Right hindlimb (tissue), 1 donor: ENCODE results near the gene POFUT2.

Source experiments
- DNase-seq: peaks from one replicate; pipeline ENCODE4 v3.0.0-alpha.2; 2018

Gene POFUT2

DNA sequence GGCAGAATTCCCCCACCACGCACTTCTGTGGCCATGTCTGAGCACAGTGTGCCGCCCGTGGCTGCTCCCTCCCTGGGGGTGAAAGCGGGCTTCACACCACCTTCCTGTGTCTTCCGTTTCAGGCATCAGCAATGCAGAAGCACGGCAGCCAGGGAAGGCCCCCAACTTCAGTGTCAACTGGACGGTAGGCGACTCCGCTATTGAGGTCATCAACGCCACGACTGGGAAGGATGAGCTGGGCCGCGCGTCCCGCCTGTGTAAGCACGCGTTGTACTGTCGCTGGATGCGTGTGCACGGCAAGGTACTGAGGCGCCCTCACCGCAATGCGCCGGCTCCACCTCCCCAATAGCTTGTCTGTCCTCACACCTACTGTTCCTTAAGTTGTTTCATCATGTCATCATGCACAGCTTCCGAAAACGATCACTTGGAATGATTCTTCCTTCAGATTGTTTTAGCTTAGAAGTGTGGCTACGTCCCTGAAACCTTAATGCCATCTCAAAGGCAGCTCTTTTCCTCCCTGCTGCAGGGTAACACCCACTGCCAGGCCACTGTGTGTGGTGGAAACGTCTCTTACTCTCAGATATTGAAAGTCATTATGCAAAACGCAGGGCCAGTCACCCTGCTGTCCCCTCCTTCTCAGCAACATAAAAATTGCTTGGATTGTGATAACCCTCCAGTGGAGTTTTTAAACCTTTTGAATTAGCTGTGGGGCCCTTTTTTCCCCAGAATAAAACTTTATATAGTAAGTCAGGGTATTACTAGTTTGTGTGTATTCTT, 66.8 kb downstream of the POFUT2 start:
- DNase-seq = no peak

DNA sequence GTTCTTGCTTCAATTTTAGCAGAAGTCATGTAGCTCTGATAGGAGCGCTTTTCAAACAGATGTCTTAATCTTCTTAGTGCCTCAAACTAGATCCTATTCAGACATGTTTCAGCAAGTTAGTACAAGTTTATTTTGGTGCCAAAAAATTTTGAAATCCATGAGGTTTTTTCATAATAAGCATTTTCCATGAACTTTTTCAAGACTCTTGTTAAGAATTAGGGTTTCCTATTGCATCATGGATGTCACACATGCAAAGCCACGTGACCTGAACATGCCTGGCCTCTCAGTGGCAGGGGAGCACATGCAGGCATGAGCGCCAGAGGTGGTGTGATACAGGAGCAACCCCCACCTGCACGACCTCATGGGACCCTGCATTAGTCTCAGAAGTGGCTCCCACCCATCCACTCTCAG, 67.6 kb downstream of the POFUT2 start:
- no peak for DNase-seq

DNA sequence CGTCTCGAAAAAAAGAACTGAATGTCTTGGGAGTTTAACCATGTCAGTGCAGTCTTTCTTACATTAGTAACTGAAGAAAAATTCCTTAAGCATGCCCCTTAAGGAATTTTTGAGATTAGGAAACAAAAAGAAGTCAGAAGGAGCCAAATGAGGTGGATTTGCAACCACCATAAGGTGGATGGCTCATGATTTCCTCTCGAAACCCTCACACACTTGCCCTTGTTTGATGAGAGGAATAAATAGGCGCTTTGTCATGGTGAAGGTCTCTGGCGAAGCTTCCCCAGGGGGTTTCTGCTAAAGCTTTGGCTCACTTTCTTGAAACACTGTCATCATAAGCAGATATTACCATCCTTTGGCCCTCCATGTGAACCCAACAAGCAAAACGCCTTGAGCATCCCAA, 68.2 kb downstream of the POFUT2 start:
- DNase-seq = no peak

DNA sequence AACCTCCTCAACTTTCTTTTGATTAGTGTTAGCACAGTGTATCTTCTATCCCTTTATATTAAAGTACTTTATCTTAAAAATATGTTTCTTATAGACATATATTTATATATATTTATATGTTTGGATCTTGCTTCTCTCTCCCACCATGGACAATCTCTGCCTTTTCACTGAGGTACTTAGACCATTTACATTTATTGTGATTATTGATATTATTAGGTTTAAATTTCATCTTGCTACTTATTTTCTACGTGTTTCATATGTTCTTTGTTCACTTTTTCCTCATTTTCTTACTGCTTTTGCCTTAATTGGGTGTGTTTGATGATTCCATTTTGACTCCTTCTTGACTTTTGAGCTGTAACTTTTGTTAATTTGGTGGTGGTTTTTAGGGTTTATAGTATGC, 70.7 kb downstream of the POFUT2 start:
- DNase-seq = no peak

DNA sequence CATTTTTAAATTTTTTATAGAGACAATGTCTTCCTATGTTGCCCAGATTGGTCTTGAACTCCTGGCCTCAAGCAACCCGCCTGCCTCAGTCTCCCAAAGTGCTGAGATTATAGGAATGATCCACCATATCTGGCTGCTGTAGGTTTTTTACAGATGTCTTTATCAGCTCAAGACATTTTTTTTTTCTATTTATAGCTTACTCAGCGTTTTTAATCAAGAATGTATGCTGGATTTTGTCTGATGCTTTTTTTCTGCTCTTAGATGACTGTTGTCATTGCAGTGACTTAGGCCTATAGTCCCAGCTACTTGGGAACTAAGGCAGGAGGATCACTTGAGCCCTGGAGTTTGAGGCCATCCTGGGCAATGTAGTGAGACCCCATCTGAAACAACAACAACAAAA, 72.5 kb downstream of the POFUT2 start:
- no peak for DNase-seq
